OCI-LY7 (cell line): ENCODE results near the gene EIF3D. TPM values are rescaled to one million over a fixed set of nuclear protein-coding genes. Genes with fewer than 3 reads are reported as not detected.

Experiments
- BruUV-seq: library from RNA; stranded (reverse); fragments of 400-500 nt; replicated peaks from 2 replicates; lab custom pipeline; 2021; lab: Mats Ljungman, UMichigan
- CTCF ChIA-PET: fragments of 300-600 bp; sonication (Branson Sonifier 250); formaldehyde crosslinking; loops from one replicate; lab custom pipeline; 2022; ENCODE audit warnings: antibody characterized with exemption; ENCODE audit not compliant: unreplicated experiment; lab: Charles Lee
- POLR2A ChIA-PET: fragments of 300-600 bp; sonication (Branson Sonifier 250); formaldehyde crosslinking; loops from one replicate; lab custom pipeline; 2022; ENCODE audit warnings: antibody characterized with exemption; lab: Charles Lee
- DNase-seq: peaks from one replicate; pipeline ENCODE4 v3.0.0-alpha.2; 2015; ENCODE audit warnings: low spot score
- H2AFZ ChIP-seq: fragments of 200-600 bp; sonication (generic), shearing (Covaris generic); 2 replicates; pipeline ENCODE4 v1.6.1; 2014; ENCODE audit warnings: mild to moderate bottlenecking, antibody characterized with exemption, low read length, moderate library complexity
- H3K27ac ChIP-seq: fragments of 200-600 bp; sonication (generic); 2 replicates; pipeline ENCODE4 v1.5.1; 2014; ENCODE audit warnings: mixed run types, low read depth, mild to moderate bottlenecking, moderate library complexity, low read length, inconsistent platforms; ENCODE audit not compliant: poor library complexity, severe bottlenecking
- H3K36me3 ChIP-seq: fragments of 200-600 bp; sonication (generic); 2 replicates; pipeline ENCODE4 v1.6.1; 2014; ENCODE audit warnings: mild to moderate bottlenecking, antibody characterized with exemption, low read length, moderate library complexity, mixed read lengths; ENCODE audit not compliant: insufficient read depth
- H3K4me1 ChIP-seq: fragments of 200-600 bp; sonication (generic); 2 replicates; pipeline ENCODE4 v1.5.1; 2014; ENCODE audit warnings: mild to moderate bottlenecking, low read length; ENCODE audit not compliant: insufficient read depth, poor library complexity, severe bottlenecking
- H3K4me2 ChIP-seq: fragments of 200-600 bp; sonication (generic); 2 replicates; pipeline ENCODE4 v1.6.1; 2014; ENCODE audit warnings: mild to moderate bottlenecking, low read length
- H3K4me3 ChIP-seq: fragments of 200-600 bp; sonication (generic); 2 replicates; pipeline ENCODE4 v1.5.1; 2014; ENCODE audit warnings: mild to moderate bottlenecking, low read depth, low read length; ENCODE audit not compliant: poor library complexity, severe bottlenecking
- H3K79me2 ChIP-seq: fragments of 200-600 bp; sonication (generic); 2 replicates; pipeline ENCODE4 v1.6.1; 2016; ENCODE audit warnings: low read depth, mild to moderate bottlenecking, low read length, moderate library complexity, mixed read lengths; ENCODE audit not compliant: insufficient read depth
- H3K9me2 ChIP-seq: fragments of 200-600 bp; sonication (generic); 2 replicates; pipeline ENCODE4 v1.6.1; 2016; ENCODE audit warnings: mild to moderate bottlenecking, low read length, mixed read lengths; ENCODE audit not compliant: insufficient read depth
- H3K9me3 ChIP-seq: fragments of 200-600 bp; sonication (generic); 2 replicates; pipeline ENCODE4 v1.6.1; 2014; ENCODE audit warnings: mild to moderate bottlenecking, mixed run types, low read length, mixed read lengths
- H4K20me1 ChIP-seq: fragments of 200-600 bp; sonication (generic); 2 replicates; pipeline ENCODE4 v1.6.1; 2014; ENCODE audit warnings: mild to moderate bottlenecking, antibody characterized with exemption, low read length, moderate library complexity, mixed read lengths; ENCODE audit not compliant: insufficient read depth
- CTCF ChIP-seq: fragments of 200-600 bp; sonication (generic); conservative IDR thresholded peaks from 2 replicates; pipeline ENCODE4 v1.5.1; 2014; ENCODE audit warnings: mild to moderate bottlenecking, antibody characterized with exemption, low read length, moderate library complexity, mixed read lengths
- EZH2phosphoT487 ChIP-seq: fragments of 200-600 bp; sonication (generic); IDR thresholded peaks from 2 replicates; pipeline ENCODE4 v1.6.1; 2018; ENCODE audit warnings: low read depth, borderline replicate concordance, mild to moderate bottlenecking, mixed run types, antibody characterized with exemption, low read length, moderate library complexity, mixed read lengths
- intact Hi-C: fragments of 100-400 bp; cut with micrococcal nuclease; formaldehyde crosslinking; loops from one replicate; pipeline ENCODE4 v1.10.0; 2022; ENCODE audit not compliant: unreplicated experiment
- total RNA-seq, 2 experiments: library from RNA; depleted of rRNA in 1 of 2; stranded (reverse); fragments of >200 nt in 1 of 2; shearing (Covaris generic) in 1 of 2; gene quantifications; 2 replicates each; pipeline ENCODE4 v1.2.3, GENCODE V29; 2014 to 2022

Gene EIF3D
- total RNA-seq, 2 experiments from 2014 or later = 223 to 270 TPM

DNA sequence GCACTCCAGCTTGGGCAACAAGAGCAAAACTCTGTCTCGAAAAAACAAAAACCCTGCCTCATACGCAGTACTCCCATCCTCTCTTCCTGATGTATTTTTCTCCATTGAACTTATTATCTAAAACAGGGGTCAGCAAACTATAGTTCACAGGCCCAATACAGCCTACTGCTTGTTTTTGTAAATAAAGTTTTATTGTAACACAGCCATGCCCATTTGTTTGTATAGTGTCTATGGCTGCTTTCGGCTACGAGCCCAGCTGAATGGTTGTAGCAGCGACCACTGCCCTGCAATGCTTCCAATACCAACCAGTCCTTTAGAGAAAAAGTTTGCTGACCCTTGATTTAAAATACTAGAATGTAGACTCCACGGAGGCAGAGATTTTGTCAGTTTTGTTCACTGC is 53.6 kb downstream of the EIF3D start:
- no TSS peak for BruUV-seq
- Histone ChIP-seq H4K20me1 (no peaks in the 10 kb centered on the region), H3K36me3 (peaks cover 90% of the 10 kb centered on the region), H3K27ac (no peak overlapping the region), H2AFZ (no peak overlapping the region), H3K79me2 (peaks cover 3% of the 10 kb centered on the region; the same call in 1 of the 2 replicates), H3K4me3 (no peak overlapping the region), H3K9me3 (no peaks in the 10 kb centered on the region), H3K4me1 (peaks cover 3% of the 10 kb centered on the region), H3K9me2 (no peaks in the 10 kb centered on the region), H3K4me2 (no peak overlapping the region)
- intact Hi-C loops = no loop called here
- no peak for DNase-seq
- TF ChIP-seq CTCF (no peak), EZH2phosphoT487 (no peak)
- ChIA-PET CTCF (no interaction called here), POLR2A (no interaction called here)

GRCh38 chr22:36472689-36473088 is 56.3 kb downstream of the EIF3D start:
- no peak overlapping the region for H3K27ac ChIP-seq
- no peaks in the 10 kb centered on the region for H3K79me2 ChIP-seq
- TF ChIP-seq CTCF = no peak
- no peak for TF ChIP-seq EZH2phosphoT487
- H3K9me2 ChIP-seq = no peaks in the 10 kb centered on the region
- no peaks in the 10 kb centered on the region for H4K20me1 ChIP-seq
- CTCF ChIA-PET = no interaction called here
- no peak for DNase-seq
- no peak overlapping the region for H3K4me2 ChIP-seq
- intact Hi-C loops = loop anchor here (5.0 kb wide), 1 partner anchor 85 kb away; the partner anchor contains the start of gene MYH9
- H3K36me3 ChIP-seq = peaks cover 81% of the 10 kb centered on the region
- no peaks in the 10 kb centered on the region for H3K9me3 ChIP-seq
- peaks cover 3% of the 10 kb centered on the region for H3K4me1 ChIP-seq
- no peak overlapping the region for H3K4me3 ChIP-seq
- no TSS peak for BruUV-seq
- POLR2A ChIA-PET = no interaction called here
- H2AFZ ChIP-seq = no peak overlapping the region

GRCh38 chr22:36471341-36471821 is 57.6 kb downstream of the EIF3D start:
- Histone ChIP-seq H3K4me2 (no peak overlapping the region), H3K27ac (no peak overlapping the region), H3K4me3 (no peak overlapping the region), H4K20me1 (no peaks in the 10 kb centered on the region), H3K9me3 (no peaks in the 10 kb centered on the region), H3K4me1 (peaks cover 3% of the 10 kb centered on the region), H3K9me2 (no peaks in the 10 kb centered on the region), H2AFZ (no peak overlapping the region), H3K36me3 (peaks cover 79% of the 10 kb centered on the region), H3K79me2 (no peaks in the 10 kb centered on the region)
- intact Hi-C loops = loop anchor here (5.0 kb wide), 1 partner anchor 84 kb away; the partner anchor contains the start of gene MYH9
- CTCF ChIA-PET = interaction anchor here (1.5 kb wide), 1 partner anchor 169 kb away, joined by 6 read pairs; no protein-coding TSS in a partner anchor
- DNase-seq = no peak
- no TSS peak for BruUV-seq
- POLR2A ChIA-PET = interaction anchor here (0.6 kb wide), 1 partner anchor 55 kb away, joined by 3 read pairs; no protein-coding TSS in a partner anchor
- TF ChIP-seq CTCF (no peak), EZH2phosphoT487 (no peak)
